GM18499 (cell line): ENCODE data around the gene KRT1.
"Not testable (repeated sequence)": the region's sequence is repeated elsewhere in the genome, so short reads cannot be mapped to it uniquely, and the experiment has no call there.

Experiments used
- ATAC-seq: cut with Tn5 transposase; IDR thresholded peaks from one replicate; pipeline ENCODE4 v1.9.1; 2021; ENCODE audit warnings: moderate number of reproducible peaks; ENCODE audit not compliant: insufficient read depth, unreplicated experiment

The KRT1 gene

DNA sequence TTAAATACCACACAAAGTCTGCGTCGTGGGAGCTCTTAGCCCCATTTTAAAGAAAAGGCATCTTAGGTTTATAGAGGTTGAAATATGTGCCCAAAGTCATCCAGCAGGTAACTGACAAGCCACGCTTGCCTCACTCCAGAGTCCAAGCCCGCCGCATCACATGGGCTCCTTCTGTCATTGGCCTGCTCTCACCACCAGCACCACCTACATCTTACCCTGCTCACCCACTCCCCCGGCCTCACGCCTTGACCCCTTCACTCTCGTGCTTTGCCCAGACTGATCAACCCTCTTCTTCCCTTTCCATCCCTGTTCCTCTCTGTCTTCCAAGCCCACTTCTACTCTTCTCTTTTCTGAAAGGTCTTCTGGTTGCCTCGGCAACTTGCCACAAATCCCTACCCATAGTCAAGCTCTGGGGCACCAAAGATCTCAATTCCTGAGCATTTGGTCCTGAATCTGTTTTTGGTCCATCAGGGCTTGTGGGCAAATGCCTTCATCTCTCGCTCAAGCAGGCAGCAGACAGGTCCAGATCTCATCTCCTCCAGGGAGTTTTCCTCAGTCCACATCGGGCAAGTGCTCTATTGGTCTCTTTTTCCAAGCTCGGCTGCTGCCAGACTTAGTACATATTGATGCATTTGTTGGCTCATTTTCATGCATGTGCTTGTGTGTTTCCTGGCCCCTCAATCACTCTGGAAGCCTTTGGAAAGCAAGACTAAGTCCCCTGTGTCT, 3.5 kb upstream of the KRT1 start:
- no peak for ATAC-seq

DNA sequence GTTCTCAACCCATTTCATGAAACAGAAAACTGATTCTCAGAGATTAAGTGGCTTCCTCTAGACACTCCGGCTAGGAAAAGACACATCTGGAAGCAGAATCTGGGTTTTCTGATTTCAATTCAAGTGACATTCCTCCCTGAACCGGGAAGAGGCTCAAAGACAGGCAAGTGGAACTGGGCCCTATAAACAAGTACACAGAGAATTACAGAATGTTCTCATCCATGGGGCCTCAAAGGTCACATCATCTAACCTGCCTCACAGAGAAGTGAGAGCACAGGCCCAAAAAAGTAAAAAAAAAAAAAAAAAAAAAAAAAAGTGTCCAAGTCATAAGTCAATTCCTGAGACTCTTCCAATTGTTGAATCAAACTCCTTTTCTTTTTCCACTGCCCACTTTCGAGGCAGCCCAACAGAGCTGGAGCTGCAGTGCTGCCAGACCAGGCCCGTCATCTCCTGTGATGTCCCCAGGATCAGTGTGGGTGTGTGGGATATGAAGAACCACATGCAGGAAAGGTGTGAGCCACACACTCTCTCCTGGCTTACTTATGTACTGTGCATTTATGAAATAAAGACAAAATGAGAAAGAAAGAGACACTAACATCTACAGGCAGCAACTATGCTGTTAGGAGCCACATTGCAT, 2.8 kb upstream of the KRT1 start:
- no peak for ATAC-seq

DNA sequence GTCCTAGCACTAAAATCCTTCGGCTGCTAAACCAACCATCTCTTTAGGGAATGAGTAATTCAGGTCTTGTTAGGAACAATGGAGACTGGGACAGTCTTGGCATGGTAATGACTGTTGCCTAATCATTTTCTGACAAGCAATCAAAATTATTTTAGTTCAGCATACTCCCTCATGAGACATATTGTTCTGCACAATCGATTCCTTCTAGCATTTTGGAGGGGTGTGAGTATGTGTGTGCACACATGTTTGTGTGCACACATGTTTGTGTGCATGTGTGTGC, 2.1 kb upstream of the KRT1 start:
- ATAC-seq = no peak

DNA sequence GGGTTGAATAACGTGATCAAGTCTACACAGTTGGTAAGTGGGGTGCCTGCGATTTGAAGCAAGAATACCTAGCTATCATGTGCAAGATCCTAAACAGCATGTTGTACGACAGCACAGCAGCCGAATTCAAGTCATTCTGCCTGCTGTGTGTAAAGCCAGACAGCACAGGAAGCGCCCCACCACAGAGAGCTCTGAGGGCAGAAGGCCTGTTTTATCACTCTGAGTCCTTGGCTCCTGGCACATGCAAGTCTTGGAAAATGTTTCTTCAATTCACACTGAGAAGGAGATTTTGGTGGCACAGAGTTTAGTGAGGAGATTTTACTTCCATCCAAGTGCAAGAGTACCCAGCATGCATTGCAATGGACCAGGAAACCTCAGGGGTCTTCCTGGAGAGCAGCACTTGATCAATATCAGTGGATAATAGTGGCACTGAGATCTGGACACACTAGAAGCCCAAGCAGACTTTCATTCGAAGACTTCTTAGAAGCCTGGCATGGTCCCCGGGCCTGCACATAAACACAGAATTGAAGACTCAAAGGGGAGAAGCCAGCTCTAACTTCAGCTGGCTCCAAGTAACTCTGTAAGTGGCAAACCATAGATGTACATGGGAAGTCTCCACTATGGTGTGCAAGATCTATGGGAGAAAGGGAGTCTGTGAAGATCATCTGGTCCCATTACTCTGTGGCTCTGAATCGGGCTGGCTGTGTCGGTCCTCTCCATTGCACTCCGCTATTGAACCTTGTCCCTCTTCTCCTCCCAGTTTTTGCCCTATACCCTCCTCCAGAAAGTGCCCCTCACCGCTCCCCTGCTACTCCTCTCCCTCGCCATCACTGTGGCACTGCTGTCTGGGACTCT, 1.5 kb upstream of the KRT1 start:
- no peak for ATAC-seq

DNA sequence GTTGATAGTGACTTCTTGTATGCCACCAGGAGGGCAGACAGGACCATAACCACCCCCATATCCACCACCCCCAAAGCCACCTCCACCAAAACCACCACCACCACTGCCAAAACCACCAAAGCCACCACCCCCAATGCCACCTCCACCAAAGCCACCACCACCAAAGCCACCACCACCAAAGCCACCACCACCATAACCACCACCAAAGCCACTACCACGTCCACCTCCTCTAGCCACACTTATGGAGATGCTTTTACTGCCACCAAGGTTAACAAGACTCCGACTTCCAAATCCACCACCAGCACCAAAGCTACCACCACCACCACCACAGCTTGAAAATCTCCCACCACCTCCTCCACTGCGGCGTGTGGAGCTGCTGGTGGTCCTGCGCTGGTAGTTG, 332 bp downstream of the KRT1 start:
- ATAC-seq = no peak

DNA sequence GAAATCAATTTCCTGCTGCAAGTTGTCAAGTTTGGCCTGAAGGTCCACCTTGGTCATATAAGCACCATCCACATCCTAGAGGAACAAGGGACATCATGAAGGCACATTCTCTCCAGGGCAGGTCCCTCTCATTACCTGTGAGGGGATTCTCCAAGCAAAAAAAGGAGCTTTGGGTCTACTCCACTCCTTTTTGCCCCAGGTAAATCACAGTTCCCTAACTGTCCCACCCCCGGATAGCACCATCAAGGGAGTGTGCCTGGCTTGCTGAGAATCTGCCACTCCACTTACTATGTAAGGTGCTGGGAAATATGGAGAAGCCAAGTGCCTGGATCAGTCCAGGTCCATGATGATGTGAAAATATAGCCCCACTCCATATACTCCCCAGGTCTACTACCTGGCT, 2.5 kb downstream of the KRT1 start:
- no peak for ATAC-seq

DNA sequence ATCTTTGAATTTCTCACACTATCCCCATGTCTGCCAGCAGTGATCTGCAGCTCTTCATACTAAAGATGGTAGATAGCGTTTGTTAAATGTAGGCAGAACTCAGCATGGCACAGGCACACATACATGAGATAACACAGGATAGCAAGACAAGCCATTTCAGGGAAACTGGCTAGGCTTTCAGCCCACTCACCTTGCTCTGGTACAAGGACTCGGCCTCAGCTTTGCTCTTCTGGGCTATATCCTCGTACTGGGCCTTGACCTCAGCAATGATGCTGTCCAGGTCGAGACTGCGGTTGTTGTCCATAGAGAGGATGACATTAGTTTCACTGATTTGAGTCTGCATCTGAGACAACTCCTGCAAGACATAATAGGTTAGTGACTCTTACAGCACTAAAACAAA, 3.1 kb downstream of the KRT1 start:
- ATAC-seq = no peak

DNA sequence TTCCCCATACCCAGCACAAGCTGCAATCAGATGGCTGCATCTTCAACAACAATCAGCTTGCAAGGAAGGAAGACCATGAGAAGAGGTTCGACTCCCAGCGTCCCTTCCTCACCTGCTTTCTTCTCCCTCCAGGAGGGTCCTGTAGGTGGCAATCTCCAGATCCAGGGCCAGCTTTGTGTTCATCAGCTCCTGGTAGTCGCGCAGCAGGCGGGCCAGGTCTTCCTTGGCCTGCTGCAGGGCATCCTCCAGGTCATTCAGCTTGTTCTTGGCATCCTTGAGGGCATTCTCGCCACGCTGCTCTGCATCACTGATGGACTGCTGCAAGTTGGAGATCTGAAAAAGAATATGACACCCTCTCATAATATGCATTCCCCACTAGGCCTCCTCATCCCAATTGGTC, 4.0 kb downstream of the KRT1 start:
- no peak for ATAC-seq

DNA sequence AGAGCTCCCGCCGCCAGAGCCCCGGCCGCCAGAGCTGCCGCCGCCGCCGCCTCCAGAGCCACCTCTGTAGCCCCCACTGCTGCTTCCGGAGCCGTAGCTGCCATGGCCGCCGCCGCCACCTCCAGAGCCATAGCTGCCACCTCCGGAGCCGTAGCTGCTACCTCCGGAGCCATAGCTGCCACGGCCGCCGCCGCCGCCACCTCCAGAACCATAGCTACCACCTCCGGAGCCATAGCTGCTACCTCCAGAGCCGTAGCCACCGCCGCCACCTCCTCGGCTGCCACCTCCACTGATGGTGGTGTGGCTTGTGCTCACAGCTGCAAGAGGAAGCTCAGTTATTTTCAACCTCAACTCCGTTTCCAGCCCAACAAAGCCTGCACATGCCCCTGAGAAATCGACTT, 4.9 kb downstream of the KRT1 start:
- ATAC-seq = no peak

DNA sequence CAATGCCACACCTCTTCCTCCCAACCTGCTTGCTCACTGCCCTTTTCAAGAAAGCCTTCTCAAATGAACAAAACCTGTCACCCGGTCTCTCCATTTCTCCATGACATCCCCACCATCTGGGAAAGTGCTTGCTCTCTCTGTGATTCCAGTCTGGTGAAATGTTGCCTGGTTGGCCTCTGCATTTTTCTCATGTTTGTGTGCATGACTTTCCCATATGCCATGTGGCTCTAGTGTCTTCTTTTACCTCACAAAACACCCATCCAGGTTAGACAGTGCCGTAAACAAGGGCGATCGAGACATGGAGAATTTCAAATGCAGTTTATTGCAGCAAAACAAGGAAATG, 5.8 kb downstream of the KRT1 start:
- no peak for ATAC-seq

DNA sequence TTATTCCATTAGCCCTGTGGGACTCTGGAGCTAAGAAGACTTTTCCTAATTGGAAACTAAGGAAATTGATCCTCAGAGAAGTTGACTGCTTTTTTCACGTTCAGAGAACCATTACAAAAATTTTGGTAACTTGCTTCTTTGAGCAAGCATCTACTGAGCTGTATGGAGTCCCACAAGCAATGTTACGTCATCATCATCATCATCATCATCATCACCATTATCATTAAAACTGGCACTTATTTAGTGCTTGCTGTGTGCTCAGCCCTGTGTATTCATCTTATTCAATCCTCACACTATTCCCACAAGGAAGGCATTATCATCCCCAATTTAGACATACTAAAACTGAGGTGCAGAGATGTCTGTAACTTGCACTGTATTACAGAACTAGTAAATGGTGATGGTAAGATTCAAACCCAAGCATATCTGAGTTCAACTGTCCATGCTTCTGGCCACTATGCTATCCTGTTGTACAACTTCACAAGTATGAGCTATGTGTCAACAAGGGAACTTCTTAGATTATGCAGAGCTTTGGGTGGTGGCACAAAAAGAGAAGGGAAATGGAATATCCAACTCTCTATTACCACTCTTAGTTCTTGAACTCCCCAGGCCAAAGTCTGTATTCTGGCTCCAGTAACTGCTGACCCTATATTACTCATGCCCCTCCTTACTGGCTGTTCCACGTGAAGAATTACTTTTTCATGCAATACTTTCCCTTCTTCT, 6.3 kb downstream of the KRT1 start:
- ATAC-seq = no peak

DNA sequence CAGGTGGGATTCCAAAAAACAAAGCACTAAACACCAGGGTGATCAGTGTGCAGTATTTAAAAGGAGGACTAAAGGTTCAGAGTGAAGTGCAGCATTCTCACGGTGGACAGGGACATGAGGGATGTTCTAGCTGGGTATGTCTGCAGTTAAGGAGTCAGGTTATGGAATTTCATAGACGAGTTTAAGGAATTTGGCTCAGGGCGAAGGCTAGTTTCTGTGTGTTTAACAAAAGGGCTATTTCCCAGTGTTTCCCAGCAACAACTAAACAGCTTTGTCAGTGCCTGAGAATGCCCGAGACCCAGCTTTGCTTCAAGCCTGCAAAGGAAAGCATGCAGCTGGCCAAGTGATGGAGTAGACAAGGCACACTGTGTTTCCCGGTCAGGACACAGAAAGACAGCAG, 7.0 kb downstream of the KRT1 start:
- no peak for ATAC-seq

DNA sequence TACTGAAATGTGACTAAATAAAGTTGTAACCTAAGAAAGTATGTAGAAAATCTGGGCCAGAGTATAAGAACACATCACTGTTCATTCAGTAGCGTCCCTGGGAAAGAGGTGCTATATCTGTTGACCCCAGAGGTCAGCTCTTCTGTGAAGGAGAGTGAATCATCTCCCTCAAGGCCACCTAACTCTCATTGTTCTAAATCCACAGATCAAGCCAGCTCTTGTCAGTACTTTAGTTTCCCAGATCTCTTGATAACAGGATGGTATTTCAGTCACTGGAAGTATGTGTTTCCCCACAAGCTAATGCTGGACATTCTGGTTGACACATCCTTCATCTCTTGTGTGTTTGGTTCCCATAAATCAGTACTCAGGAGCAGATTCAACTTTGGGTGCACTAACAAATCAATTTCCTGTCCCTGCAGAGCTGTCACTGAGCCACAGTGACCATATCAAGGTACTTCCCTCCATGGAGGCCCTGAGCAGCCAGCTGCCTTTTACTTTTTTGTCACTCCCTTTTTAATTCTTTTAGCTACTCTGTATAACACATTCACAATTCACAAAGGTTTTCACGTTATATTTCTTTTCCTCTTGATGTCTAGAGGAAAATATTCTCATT, 7.8 kb downstream of the KRT1 start:
- ATAC-seq = no peak

DNA sequence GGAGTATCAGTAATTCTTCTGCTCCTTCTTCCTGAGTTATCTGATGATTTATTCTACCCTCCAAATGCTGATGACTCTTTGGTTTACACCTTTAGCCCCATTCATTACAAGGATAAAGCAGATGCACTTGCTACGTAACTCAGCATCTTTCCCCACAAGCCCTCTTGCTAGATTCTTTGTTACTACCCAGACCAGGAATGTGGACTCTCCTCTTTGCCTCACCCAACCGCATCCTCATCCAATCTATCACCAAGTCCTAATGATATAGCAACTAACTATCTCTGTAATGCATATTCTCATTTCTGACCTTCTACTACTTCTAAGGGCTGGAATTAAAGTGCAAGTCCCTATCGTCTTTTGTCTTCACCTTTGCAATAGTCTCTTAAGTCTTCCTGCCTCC, 9.2 kb downstream of the KRT1 start:
- no peak for ATAC-seq

DNA sequence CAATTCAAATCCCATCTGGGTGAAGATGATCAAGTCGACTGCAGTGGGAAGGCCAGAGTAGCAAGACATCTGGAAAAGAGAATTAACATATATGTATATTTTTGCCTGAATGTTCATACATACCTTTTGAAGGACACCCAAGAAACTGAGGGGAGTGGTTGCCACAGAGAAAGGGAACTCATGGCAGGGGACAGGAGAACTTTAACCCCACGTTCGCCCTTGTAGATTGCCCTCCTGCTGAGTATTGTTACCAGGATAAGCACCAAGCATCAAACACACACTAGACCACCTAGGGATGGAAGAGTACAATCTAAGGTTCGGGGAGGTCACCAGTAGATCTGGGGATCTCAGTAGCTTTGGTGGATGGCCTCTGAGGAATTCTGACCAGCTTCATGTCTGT, 9.7 kb downstream of the KRT1 start:
- no peak for ATAC-seq

DNA sequence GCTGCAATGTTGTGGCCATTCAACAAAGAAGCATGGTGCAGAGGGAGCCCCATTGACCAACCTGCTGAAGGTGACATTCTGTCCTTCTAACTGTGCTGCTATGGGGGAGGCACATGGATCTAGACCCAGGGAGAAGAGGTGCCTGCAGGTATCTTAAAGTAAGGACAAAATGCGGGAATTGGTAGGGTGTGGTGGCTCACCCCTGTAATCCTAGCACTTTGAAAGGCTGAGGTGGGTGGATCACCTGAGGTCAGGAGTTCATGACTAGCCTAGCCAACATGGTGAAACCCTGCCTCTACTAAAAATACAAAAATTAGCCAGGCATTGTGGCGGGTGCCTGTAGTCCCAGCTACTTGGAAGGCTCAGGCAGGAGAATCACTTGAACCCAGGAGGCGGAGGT, 10.3 kb downstream of the KRT1 start:
- not testable (repeated sequence) for ATAC-seq

DNA sequence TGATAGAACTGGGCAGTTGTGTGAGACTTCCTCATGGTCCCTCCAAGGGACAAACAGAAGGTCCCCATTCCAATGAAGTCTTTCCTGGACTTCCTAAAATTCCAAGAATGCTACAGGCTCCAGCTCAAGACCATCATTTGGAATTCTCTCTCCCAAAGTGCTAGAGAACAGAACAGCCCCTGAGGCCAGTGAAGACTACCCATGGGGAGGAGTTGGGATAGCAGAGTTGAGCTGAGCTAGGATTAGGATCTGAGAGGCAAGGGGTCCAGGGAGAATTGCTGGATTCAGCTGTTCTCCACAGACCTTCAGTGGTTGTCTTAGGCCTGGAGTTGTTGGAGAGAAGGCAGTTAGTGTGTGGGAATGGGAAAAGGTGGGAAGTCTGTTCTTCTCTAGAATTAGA, 10.8 kb downstream of the KRT1 start:
- no peak for ATAC-seq

DNA sequence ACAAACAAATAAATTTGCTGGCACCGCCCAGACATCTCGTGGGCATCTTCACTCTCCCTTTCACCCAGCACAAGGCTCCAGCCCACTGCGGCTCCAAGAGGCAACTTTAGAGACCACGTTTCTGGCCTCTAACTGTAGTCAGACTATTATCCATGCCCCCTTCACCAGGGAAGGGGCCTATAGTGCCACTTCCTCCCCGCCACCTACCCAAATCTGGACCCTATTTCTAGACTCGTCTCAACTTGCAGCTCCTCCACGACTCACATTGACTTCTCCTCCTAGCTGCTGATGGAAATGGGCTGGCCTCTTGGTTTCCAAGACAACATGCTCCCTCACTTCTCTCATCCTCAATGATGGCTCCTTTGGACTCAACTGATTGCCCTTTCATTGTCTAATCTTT, 12.3 kb downstream of the KRT1 start:
- no peak for ATAC-seq

DNA sequence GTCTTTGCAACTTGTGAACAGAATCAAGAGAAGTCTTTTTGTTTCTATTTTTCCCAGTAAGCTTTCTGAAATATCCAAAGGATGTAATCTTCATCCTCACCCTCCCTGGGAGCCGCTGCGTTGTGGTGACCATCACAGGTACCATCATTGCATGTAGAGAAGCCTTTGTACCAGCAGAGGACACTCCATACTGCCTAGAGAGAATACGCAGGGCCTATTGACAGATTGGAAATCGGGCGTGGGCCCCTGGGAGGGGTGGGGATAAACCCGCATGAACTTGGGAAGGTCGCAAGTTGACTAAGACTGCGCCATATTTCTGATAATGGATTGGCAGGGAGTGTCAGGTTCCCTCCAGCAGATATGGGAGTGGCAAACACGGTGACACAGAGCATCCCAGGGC, 12.7 kb downstream of the KRT1 start:
- ATAC-seq = no peak

DNA sequence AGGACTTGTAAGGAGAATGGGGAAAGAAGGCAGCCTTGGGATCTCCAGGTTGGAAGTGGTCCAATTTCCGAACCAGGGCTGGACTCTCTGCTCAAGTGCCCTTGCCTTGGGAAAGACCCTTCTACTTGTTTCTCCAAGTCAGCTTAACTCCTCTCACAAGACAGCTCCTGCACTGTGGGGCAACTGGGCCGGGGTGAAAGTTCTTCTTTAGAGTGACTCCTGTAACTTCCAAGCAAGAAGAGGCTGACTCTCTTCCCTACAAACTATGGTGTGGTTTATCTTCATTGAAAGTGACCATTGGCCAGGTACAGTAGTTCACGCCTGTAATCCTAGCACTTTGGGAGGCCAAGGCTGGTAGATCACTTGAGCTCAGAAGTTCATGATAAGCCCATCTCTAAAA, 13.7 kb downstream of the KRT1 start:
- ATAC-seq = no peak

DNA sequence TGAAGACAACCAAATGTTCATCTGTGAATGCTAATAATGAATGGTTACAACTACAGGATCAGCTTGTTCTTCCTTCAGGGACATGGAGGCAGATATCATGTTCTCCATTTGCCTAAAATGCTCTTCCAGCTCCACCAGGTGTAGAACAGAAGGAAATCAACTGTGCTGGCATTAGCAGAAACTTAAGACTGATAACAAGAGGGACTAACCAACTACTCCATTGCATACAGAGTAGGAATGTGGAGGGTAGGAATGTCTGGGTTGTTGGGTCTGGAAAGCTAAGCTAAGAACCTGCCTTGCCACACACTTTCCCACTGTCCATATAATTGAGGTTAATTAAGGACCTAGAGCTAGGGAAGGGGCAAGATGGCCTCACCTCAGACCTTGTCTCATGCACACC, 16.8 kb downstream of the KRT1 start:
- ATAC-seq = no peak
